ENCODE results near the gene NRCAM. TPM values are rescaled to one million over a fixed set of nuclear protein-coding genes. Genes with fewer than 3 reads are reported as not detected.

The NRCAM gene
- total and polyA plus RNA-seq, 2 donors (not counting 1 experiment from before 2014, with no cell fraction given), result 0.75 to 4.6 TPM

DNA sequence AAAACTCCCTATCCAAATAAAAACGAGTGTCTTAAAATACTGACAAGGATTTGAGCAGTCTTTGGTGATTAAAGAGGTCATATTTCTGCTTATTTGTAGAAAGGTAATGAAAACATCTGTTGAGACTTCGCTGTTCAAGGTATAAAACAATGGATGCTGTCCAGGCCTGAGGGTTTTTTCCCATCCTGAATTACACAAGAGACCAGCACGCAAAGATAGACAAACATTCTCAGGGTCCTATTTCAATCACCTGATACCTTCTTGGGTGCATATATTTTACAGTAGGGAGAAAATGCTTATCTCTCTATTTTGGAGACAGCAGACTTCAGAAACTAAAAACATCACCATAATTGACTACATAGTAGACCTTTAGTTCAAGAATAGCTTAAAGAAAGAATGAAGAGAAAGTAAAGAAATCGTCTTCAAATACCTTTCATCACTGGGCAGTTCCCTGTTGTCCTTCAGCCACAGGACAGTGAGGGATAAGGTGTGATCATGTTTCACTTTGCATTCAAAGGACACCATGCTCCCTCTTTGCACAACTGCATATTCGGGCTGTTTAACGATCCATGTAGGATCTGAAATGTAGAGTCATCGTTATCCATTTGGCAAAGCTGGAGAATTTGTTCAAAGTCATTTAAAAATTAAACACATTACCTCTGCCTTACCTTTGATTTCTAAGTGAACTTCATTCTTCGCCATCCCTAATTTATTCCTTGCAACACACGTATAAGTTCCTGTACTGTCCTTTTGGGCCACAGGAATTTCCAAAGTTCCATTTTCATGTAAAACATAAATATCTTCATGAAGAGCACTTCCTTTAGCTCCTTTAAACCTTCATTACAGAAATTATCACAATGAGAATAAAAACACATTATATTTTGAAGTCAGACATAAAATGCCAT, 262.4 kb downstream of the NRCAM start:
- H4K20me1 ChIP-seq (ENCODE audit: control insufficient read depth, insufficient read depth, low read length, poor library complexity, severe bottlenecking), result no peaks in the 10 kb centered on the region
- peaks cover 4 to 8% of the 10 kb centered on the region in 2 donors for H3K4me1 ChIP-seq (ENCODE audit: control insufficient read depth in 2 of 2, insufficient read depth in 2 of 2, low read length in 2 of 2)
- H3K27me3 ChIP-seq (replicated peaks in 1 of 4; ENCODE audit: control extremely low read depth in 1 of 4, control insufficient read depth in 3 of 4, insufficient read depth in 4 of 4, low read length in 3 of 4), result peaks cover 0 to 4% (median 0%) of the 10 kb centered on the region in 4 experiments
- intact Hi-C loops (cut with micrococcal nuclease), result no loop called here
- H3K27ac ChIP-seq (ENCODE audit: low read length in 2 of 2), result no peak overlapping the region
- TF ChIP-seq EZH2 (IDR thresholded peaks at IDR 0.05; ENCODE audit: borderline replicate concordance, insufficient read depth, low read depth, low read length, poor library complexity, severe bottlenecking), result no peak
- TF ChIP-seq, protein P1, sequence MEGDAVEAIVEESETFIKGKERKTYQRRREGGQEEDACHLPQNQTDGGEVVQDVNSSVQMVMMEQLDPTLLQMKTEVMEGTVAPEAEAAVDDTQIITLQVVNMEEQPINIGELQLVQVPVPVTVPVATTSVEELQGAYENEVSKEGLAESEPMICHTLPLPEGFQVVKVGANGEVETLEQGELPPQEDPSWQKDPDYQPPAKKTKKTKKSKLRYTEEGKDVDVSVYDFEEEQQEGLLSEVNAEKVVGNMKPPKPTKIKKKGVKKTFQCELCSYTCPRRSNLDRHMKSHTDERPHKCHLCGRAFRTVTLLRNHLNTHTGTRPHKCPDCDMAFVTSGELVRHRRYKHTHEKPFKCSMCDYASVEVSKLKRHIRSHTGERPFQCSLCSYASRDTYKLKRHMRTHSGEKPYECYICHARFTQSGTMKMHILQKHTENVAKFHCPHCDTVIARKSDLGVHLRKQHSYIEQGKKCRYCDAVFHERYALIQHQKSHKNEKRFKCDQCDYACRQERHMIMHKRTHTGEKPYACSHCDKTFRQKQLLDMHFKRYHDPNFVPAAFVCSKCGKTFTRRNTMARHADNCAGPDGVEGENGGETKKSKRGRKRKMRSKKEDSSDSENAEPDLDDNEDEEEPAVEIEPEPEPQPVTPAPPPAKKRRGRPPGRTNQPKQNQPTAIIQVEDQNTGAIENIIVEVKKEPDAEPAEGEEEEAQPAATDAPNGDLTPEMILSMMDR (IDR thresholded peaks at IDR 0.05), result no peak
- H3K4me3 Mint-ChIP-seq, result no peak overlapping the region
- no peaks in the 10 kb centered on the region for H3K36me3 ChIP-seq (replicated peaks in 1 of 2; ENCODE audit: control extremely low read depth in 1 of 2, control insufficient read depth in 1 of 2, extremely low read depth in 1 of 2, insufficient read depth in 2 of 2, low read length in 1 of 2)
- H3K27me3 Mint-ChIP-seq, result no peaks in the 10 kb centered on the region
- no peaks in the 10 kb centered on the region for H3K79me2 ChIP-seq (ENCODE audit: control insufficient read depth, insufficient read depth, low read length)
- H3K27ac Mint-ChIP-seq, result no peak overlapping the region
- 96% methylated on average over 6 of the region's 9 CpGs for WGBS (ENCODE audit: insufficient coverage)
- no peaks in the 10 kb centered on the region for H3K9me3 ChIP-seq (ENCODE audit: control extremely low read depth in 1 of 3, control insufficient read depth in 2 of 3, insufficient read depth in 1 of 3, low read length in 2 of 3)
- no peak overlapping the region for H3K4me2 ChIP-seq (replicated peaks; ENCODE audit: low read depth, low read length, poor library complexity, severe bottlenecking)
- no peaks in the 10 kb centered on the region for H3K9me3 Mint-ChIP-seq (ENCODE audit: insufficient read depth)
- ATAC-seq (ENCODE audit: low read depth), result no peak
- no peak overlapping the region for H3K4me3 ChIP-seq (ENCODE audit: control extremely low read depth in 1 of 5, extremely low read depth in 1 of 5, insufficient read depth in 1 of 5, low read depth in 2 of 5, low read length in 4 of 5)
- no peak overlapping the region for H3K9ac ChIP-seq (ENCODE audit: low read length)
- no peak overlapping the region for H2AFZ ChIP-seq (ENCODE audit: insufficient read depth, low read depth, low read length, poor library complexity, severe bottlenecking)
- H3K4me1 Mint-ChIP-seq, result peaks cover 17% of the 10 kb centered on the region
- POLR2A ChIA-PET, result no interaction called here
- CTCF ChIA-PET, result interaction anchor here (0.6 to 1.5 kb wide), 2 partner anchors 9 to 265 kb away, joined by 3 to 4 read pairs; no protein-coding TSS in a partner anchor
- no peak for DNase-seq

DNA sequence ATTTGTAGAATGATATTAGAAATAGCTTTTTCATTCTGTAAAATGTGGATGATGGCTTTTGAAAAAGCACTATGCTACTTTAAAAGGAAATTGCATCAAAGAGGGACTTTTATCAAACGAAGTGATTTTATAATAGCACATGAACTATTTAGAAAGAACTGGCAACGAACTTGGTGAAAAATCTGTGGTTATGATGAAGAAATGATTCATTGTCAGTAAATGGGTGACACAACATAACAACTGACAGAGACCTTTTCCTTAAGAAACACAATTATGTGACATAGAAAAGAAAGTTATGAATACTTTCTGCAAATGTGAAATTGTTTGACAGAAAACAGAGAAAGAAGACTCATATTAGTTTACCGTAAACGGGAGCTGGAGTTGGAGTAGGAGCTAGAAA, 265.3 kb downstream of the NRCAM start:
- intact Hi-C loops (cut with micrococcal nuclease), result no loop called here
- H3K9me3 Mint-ChIP-seq (ENCODE audit: insufficient read depth), result no peaks in the 10 kb centered on the region
- WGBS (ENCODE audit: insufficient coverage), result no CpG with 5 or more reads among the region's 4 CpGs
- TF ChIP-seq, protein P1 (IDR thresholded peaks at IDR 0.05), result no peak
- TF ChIP-seq EZH2 (IDR thresholded peaks at IDR 0.05; ENCODE audit: borderline replicate concordance, insufficient read depth, low read depth, low read length, poor library complexity, severe bottlenecking), result no peak
- Histone ChIP-seq H3K4me1 (ENCODE audit: control insufficient read depth in 2 of 2, insufficient read depth in 2 of 2, low read length in 2 of 2) (peaks cover 4 to 8% of the 10 kb centered on the region in 2 donors), H4K20me1 (ENCODE audit: control insufficient read depth, insufficient read depth, low read length, poor library complexity, severe bottlenecking) (no peaks in the 10 kb centered on the region), H3K4me3 (ENCODE audit: control extremely low read depth in 1 of 5, extremely low read depth in 1 of 5, insufficient read depth in 1 of 5, low read depth in 2 of 5, low read length in 4 of 5) (no peak overlapping the region), H3K36me3 (replicated peaks in 1 of 2; ENCODE audit: control extremely low read depth in 1 of 2, control insufficient read depth in 1 of 2, extremely low read depth in 1 of 2, insufficient read depth in 2 of 2, low read length in 1 of 2) (no peaks in the 10 kb centered on the region), H3K27ac (ENCODE audit: low read length in 2 of 2) (no peak overlapping the region), H3K4me2 (replicated peaks; ENCODE audit: low read depth, low read length, poor library complexity, severe bottlenecking) (no peak overlapping the region), H3K9ac (ENCODE audit: low read length) (no peak overlapping the region), H3K9me3 (ENCODE audit: control extremely low read depth in 1 of 3, control insufficient read depth in 2 of 3, insufficient read depth in 1 of 3, low read length in 2 of 3) (no peaks in the 10 kb centered on the region), H3K79me2 (ENCODE audit: control insufficient read depth, insufficient read depth, low read length) (no peaks in the 10 kb centered on the region), H3K27me3 (replicated peaks in 1 of 4; ENCODE audit: control extremely low read depth in 1 of 4, control insufficient read depth in 3 of 4, insufficient read depth in 4 of 4, low read length in 3 of 4) (peaks cover 0 to under 1% (median 0%) of the 10 kb centered on the region in 4 experiments), H2AFZ (ENCODE audit: insufficient read depth, low read depth, low read length, poor library complexity, severe bottlenecking) (no peak overlapping the region)
- no peak overlapping the region for H3K4me3 Mint-ChIP-seq
- H3K27ac Mint-ChIP-seq, result no peak overlapping the region
- peaks cover 17% of the 10 kb centered on the region for H3K4me1 Mint-ChIP-seq
- no peaks in the 10 kb centered on the region for H3K27me3 Mint-ChIP-seq
- POLR2A ChIA-PET, result no interaction called here
- ATAC-seq (ENCODE audit: low read depth) (no peak), DNase-seq (no peak)
- CTCF ChIA-PET, result interaction anchor here (1.5 kb wide), 1 partner anchor 308 kb away, joined by 4 read pairs; no protein-coding TSS in a partner anchor

All from B cell (primary cell).